ENCODE data around the gene SLC31A1. TPM values are rescaled to one million over a fixed set of nuclear protein-coding genes. Genes with fewer than 3 reads are reported as not detected.

SLC31A1 gene
- total and polyA plus RNA-seq, 2 of the 8 experiments (the other 6 are each of a cell fraction or from before 2014, with no cell fraction given), result 23.9 to 40.8 TPM

GRCh38 chr9:113293285-113293878 lies 72.0 kb downstream of the SLC31A1 start (continued):
- TF ChIP-seq CHD7 (IDR thresholded peaks at IDR 0.05; ENCODE audit: insufficient replicate concordance, low read length), result no peak
- no peak for TF ChIP-seq CREB1 (IDR thresholded peaks at IDR 0.05)
- TF ChIP-seq SUZ12 (IDR thresholded peaks at IDR 0.05; ENCODE audit: low read length), result no peak
- TF ChIP-seq NRF1 (IDR thresholded peaks at IDR 0.05; ENCODE audit: low read depth, low read length), result no peak
- TF ChIP-seq ATF2 (IDR thresholded peaks at IDR 0.05; ENCODE audit: low read length), result no peak
